Fibroblast of pulmonary artery (primary cell): ENCODE measurements around the gene FOXK2.
"Not testable (repeated sequence)": the region's sequence is repeated elsewhere in the genome, so short reads cannot be mapped to it uniquely, and the experiment has no call there.

Source experiments
- DNase-seq: peaks from one replicate; pipeline ENCODE4 v3.0.0-alpha.2; 2010; ENCODE audit warnings: low read depth
- H3K4me3 ChIP-seq: replicated peaks from 2 replicates; pipeline ENCODE4 v1.5.1; 2011; ENCODE audit warnings: low read depth, mild to moderate bottlenecking, control low read depth, low read length, moderate library complexity
- CTCF ChIP-seq: IDR thresholded peaks from 2 replicates; pipeline ENCODE4 v1.5.1; 2011; ENCODE audit warnings: mild to moderate bottlenecking, control low read depth, low read length, inconsistent platforms; ENCODE audit errors: missing control alignments

Gene FOXK2

GRCh38 chr17:82531431-82531881 is 11.9 kb downstream of the FOXK2 start:
- TF ChIP-seq CTCF: no peak
- H3K4me3 ChIP-seq: no peak overlapping the region
- DNase-seq: peak; percentile 64

GRCh38 chr17:82534401-82534812 is 14.9 kb downstream of the FOXK2 start:
- DNase-seq: no peak
- H3K4me3 ChIP-seq: no peak overlapping the region
- TF ChIP-seq CTCF: no peak

- no peak for TF ChIP-seq CTCF
- no peak for DNase-seq
- H3K4me3 ChIP-seq: peak overlapping the region; percentile 40
Observed at GRCh38 chr17:82536512-82537201, 17.1 kb downstream of the FOXK2 start.

- peak overlapping the region; percentile 40 for H3K4me3 ChIP-seq
- DNase-seq: not testable (repeated sequence)
Observed at GRCh38 chr17:82537228-82537627, 17.7 kb downstream of the FOXK2 start.

GRCh38 chr17:82539076-82539475 is 19.5 kb downstream of the FOXK2 start:
- not testable (repeated sequence) for H3K4me3 ChIP-seq, DNase-seq

GRCh38 chr17:82542439-82542838 is 22.9 kb downstream of the FOXK2 start:
- no peak for DNase-seq
- no peak overlapping the region for H3K4me3 ChIP-seq
- no peak for TF ChIP-seq CTCF

- H3K4me3 ChIP-seq: no peak overlapping the region
- no peak for TF ChIP-seq CTCF
- DNase-seq: no peak
Observed at GRCh38 chr17:82544431-82545070, 25.0 kb downstream of the FOXK2 start.

GRCh38 chr17:82545071-82545462 is 25.5 kb downstream of the FOXK2 start:
- peak; percentile 31 for DNase-seq
- no peak for TF ChIP-seq CTCF
- no peak overlapping the region for H3K4me3 ChIP-seq
